GM12875 (cell line): ENCODE results near the gene ADAP1.
A peak's percentile ranks its signal among the peaks of the same experiment; 100 is the strongest.

Experiments
- H3K4me3 ChIP-seq: one replicate; pipeline ENCODE4 v1.5.1; 2011; ENCODE audit warnings: low read depth, low read length, control low read depth
- TF ChIP-seq, protein P1 (sequence below): IDR thresholded peaks from 2 replicates; pipeline ENCODE4 v1.5.1; 2011; ENCODE audit warnings: low read depth, mild to moderate bottlenecking, control low read depth, inconsistent platforms, low read length, moderate library complexity, borderline replicate concordance; ENCODE audit not compliant: insufficient read depth

Gene ADAP1

DNA sequence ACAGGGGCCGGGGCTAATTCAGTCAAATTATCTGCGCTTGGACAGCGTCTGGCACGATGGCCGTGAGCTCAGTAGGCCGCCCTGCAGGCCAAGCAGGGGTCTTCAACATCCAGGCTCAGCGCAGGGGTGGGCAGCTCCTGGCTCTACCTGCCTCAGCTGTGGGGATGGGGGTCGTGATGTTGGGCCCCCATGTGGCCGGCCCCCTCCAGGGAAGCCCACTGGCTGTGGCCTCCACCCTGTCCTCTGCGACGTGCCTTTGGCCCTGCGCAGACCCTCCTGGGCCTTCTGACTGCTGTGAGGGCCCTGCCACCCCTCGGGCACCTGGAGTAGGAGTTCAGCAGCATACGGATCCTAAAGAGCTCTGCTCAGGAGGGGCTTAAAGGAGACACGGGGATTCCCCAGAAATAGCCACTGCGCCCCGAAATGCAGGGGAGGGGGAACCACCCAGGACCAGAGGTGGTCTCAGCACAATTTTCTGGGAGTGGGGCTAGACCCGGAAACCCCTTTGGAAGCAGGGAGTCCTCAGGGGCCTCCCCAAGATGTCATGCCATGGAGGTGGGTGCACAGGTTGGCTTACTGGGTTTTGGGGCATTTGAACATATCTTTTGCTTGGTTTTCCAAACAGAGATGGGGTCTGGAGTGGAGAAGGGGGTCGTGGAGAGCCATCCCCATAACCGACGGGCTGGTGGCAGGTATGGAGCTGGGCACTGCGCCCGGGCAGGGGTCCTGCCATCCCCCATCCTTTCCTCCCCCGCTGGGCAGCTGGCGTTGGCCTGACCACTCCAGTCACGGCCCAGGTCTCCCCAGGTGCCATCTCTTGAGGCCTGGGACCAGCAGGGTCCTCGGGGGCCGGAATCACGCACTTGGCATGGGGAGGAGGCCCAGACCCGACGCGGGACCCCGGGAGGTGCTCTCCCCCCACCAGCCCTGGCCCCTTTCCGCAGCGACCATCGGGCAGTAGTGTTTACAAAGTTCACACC, 4.0 kb upstream of the ADAP1 start:
- H3K4me3 ChIP-seq: no peak overlapping the region
- TF ChIP-seq, protein P1, sequence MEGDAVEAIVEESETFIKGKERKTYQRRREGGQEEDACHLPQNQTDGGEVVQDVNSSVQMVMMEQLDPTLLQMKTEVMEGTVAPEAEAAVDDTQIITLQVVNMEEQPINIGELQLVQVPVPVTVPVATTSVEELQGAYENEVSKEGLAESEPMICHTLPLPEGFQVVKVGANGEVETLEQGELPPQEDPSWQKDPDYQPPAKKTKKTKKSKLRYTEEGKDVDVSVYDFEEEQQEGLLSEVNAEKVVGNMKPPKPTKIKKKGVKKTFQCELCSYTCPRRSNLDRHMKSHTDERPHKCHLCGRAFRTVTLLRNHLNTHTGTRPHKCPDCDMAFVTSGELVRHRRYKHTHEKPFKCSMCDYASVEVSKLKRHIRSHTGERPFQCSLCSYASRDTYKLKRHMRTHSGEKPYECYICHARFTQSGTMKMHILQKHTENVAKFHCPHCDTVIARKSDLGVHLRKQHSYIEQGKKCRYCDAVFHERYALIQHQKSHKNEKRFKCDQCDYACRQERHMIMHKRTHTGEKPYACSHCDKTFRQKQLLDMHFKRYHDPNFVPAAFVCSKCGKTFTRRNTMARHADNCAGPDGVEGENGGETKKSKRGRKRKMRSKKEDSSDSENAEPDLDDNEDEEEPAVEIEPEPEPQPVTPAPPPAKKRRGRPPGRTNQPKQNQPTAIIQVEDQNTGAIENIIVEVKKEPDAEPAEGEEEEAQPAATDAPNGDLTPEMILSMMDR: no peak

- TF ChIP-seq, protein P1: no peak
- H3K4me3 ChIP-seq: no peak overlapping the region
Measured at GRCh38 chr7:957418-958220, 3.1 kb upstream of the ADAP1 start.

GRCh38 chr7:956031-956430, 1.6 kb upstream of the ADAP1 start:
- H3K4me3 ChIP-seq: no peak overlapping the region
- TF ChIP-seq, protein P1: no peak

DNA sequence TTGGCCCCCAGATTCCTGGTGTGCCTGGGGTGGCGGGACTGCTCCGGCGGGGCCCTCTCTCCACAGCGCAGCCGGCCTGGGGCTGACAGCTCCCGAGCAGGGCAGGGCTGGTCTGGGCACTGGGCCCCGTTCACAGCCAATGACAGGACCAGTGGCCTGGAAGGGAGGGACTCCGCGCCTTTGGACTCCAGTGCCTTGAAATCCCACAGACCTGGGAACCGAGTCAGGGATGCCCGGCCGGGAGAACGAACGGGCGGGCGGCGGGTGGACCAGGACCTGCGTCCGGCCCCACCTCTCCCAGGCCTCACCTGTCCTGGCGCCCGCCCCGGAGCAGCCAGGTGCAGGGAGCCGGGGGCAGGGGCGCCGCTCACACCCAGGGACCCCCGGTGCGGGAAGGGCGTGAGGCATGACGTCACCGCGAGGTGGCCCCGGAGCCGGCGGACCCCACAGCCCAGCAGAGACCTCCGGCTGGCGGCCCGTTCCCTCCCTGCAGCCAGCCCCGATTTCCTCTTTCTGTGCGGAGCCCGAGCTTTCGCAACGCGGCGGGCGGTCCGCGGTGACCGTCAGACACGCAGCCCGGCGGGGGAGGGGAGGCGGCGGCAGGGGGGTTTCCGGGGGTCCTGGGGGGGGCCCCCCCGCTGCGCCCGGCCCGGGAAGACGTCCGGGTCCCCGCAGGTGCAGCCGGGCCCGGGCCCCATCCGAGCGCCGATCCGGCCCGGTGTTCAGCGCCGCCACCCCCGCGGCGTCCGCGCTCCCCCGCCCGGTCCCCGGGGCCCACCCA, 743 bp downstream of the ADAP1 start:
- peak overlapping the region; percentile 65 for H3K4me3 ChIP-seq
- TF ChIP-seq, protein P1: no peak

DNA sequence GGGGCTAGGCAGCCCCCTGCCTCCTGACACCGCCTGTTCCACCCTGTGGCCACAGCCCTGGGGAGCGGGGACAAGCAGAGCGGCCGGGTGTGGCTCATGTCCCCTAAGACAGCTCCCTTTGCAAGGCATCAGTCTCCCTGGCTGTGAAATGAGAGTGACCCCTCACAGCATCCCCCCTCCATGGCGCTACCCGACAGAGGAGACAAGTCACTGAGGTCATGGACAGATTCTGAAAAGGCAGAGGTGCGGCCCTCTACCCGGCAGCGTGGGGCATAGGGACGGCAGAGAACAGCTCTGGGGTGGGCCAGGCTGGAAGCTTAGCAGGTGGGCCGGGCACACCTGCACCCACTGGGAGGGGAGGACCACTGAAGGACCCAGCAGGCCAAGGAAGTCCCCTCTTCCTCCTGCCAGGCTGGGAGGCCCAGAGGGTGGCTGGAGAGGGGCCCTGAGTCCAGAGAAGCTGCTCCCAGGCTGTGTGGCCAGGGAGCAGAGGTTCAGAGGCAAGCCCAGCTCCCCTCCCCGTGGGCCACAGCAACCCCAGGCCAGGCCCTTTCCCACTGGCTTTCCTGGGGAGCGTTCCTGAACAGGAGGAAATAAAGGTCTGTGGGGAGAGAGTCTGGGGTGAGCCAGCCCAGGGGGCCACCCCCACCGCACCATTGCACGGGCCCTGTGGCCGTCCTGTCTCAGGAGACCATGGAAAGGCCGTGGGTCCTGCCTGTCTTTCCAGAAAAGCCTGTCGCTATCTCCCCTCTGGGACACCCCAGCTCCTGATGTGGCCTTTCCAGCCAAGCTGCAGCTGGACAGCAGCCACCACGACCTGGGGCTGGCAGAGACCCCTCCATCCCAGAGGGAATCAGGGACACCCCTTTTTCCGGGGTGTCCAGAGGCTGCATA, 1.7 kb downstream of the ADAP1 start:
- TF ChIP-seq, protein P1: no peak
- peak overlapping the region; percentile 65 for H3K4me3 ChIP-seq
